SK-N-SH (cell line): ENCODE results near the gene MBNL2. TPM values are rescaled to one million over a fixed set of nuclear protein-coding genes. Genes with fewer than 3 reads are reported as not detected.

Experiments used
- CTCF ChIA-PET: fragments of 300-600, 350-600 bp; formaldehyde crosslinking; extraction: SDS; loops from one replicate; lab custom pipeline; 2021; lab: Yijun Ruan, JAX
- POLR2A ChIA-PET: fragments of 350-600 bp; sonication (Branson Sonifier 250); formaldehyde crosslinking; extraction: SDS; loops from one replicate; lab custom pipeline; 2020; ENCODE audit warnings: antibody characterized with exemption, inconsistent platforms; lab: Yijun Ruan, JAX
- DNase-seq: peaks from one replicate; pipeline ENCODE4 v3.0.0; 2012
- H2AFZ ChIP-seq: fragments of 200-600 bp; sonication (generic); 2 replicates; pipeline ENCODE4 v1.8.1; 2016; ENCODE audit warnings: antibody characterized with exemption, mild to moderate bottlenecking, low read depth
- H3F3A ChIP-seq: fragments of 200-600 bp; sonication (generic); replicated peaks from 2 replicates; pipeline ENCODE3; 2016; ENCODE audit warnings: antibody characterized with exemption, mild to moderate bottlenecking; ENCODE audit not compliant: insufficient read depth
- H3K27ac ChIP-seq, 2 experiments: fragments of 200-500 bp in 1 of 2; fragments of 200-600 bp in 1 of 2; sonication (Bioruptor generic) in 1 of 2; sonication (generic), shearing (Covaris generic) in 1 of 2; 2 replicates each; pipeline versions ENCODE4 v1.5.1 to v1.6.1; 2014 to 2016; ENCODE audit warnings: low read depth in 2 of 2, inconsistent platforms in 1 of 2, low read length in 1 of 2, mild to moderate bottlenecking in 1 of 2, mixed read lengths in 1 of 2
- H3K27me3 ChIP-seq: fragments of 200-600 bp; sonication (generic), shearing (Covaris generic); 2 replicates; pipeline ENCODE4 v1.6.1; 2016; ENCODE audit warnings: mixed run types; ENCODE audit not compliant: insufficient read depth
- H3K36me3 ChIP-seq, 2 experiments: fragments of 200-500 bp in 1 of 2; fragments of 200-600 bp in 1 of 2; sonication (Bioruptor generic) in 1 of 2; sonication (generic) in 1 of 2; replicated peaks in 1 of 2; 2 replicates each; pipeline versions ENCODE3 to v1.5.1; 2014 to 2016; ENCODE audit warnings: low read length in 1 of 2, mild to moderate bottlenecking in 1 of 2; ENCODE audit not compliant: insufficient read depth in 2 of 2, control insufficient read depth in 1 of 2
- H3K4me1 ChIP-seq, 2 experiments: fragments of 200-500 bp in 1 of 2; fragments of 200-600 bp in 1 of 2; sonication (Bioruptor generic) in 1 of 2; sonication (generic), shearing (Covaris generic) in 1 of 2; 2 replicates each; pipeline versions ENCODE4 v1.5.1 to v1.6.1; 2014 to 2016; ENCODE audit warnings: low read depth in 1 of 2, low read length in 1 of 2, mixed run types in 1 of 2; ENCODE audit not compliant: insufficient read depth in 2 of 2, control insufficient read depth in 1 of 2
- H3K4me2 ChIP-seq: fragments of 200-600 bp; sonication (generic), shearing (Covaris generic); 2 replicates; pipeline ENCODE4 v1.6.1; 2017; ENCODE audit warnings: mixed run types
- H3K4me3 ChIP-seq, 2 experiments: fragments of 200-500 bp in 1 of 2; fragments of 200-600 bp in 1 of 2; sonication (Bioruptor generic) in 1 of 2; sonication (generic), shearing (Covaris generic) in 1 of 2; 2 replicates each; pipeline versions ENCODE4 v1.5.1 to v1.8.1; 2014 to 2016; ENCODE audit warnings: low read depth in 2 of 2, inconsistent platforms in 1 of 2, low read length in 1 of 2, mild to moderate bottlenecking in 1 of 2, mixed read lengths in 1 of 2, moderate library complexity in 1 of 2
- H3K79me2 ChIP-seq: fragments of 200-600 bp; sonication (generic); 2 replicates; pipeline ENCODE4 v1.8.1; 2017; ENCODE audit warnings: mild to moderate bottlenecking; ENCODE audit not compliant: insufficient read depth
- H3K9ac ChIP-seq: fragments of 200-600 bp; sonication (generic); 2 replicates; pipeline ENCODE4 v1.6.1; 2017; ENCODE audit warnings: mixed run types
- H3K9me2 ChIP-seq: fragments of 200-600 bp; sonication (generic); 2 replicates; pipeline ENCODE4 v1.6.1; 2017; ENCODE audit warnings: mixed run types
- H3K9me3 ChIP-seq: fragments of 200-600 bp; sonication (generic); 2 replicates; pipeline ENCODE4 v1.6.1; 2017; ENCODE audit warnings: mixed run types, mild to moderate bottlenecking, moderate library complexity
- H4K20me1 ChIP-seq: fragments of 200-600 bp; sonication (generic); 2 replicates; pipeline ENCODE4 v1.6.1; 2017; ENCODE audit warnings: mild to moderate bottlenecking, mixed run types; ENCODE audit not compliant: insufficient read depth
- EP300 ChIP-seq, 2 experiments: IDR thresholded peaks; 2 replicates each; pipeline versions ENCODE4 v1.4.0 to v1.6.1; 2012; ENCODE audit warnings: borderline replicate concordance in 1 of 2, low read depth in 1 of 2, low read length in 1 of 2
- FOXM1 ChIP-seq: IDR thresholded peaks from 2 replicates; pipeline ENCODE4 v1.4.0; 2012; ENCODE audit warnings: low read depth, mild to moderate bottlenecking
- GABPA ChIP-seq: IDR thresholded peaks from 2 replicates; pipeline ENCODE4 v1.4.0; 2012; ENCODE audit warnings: low read depth, mild to moderate bottlenecking
- GATA2 ChIP-seq: sonication (generic); formaldehyde crosslinking; IDR thresholded peaks from 2 replicates; pipeline ENCODE4 v1.5.0; 2020; ENCODE audit warnings: mild to moderate bottlenecking, missing genetic modification reagents
- IRF3 ChIP-seq: fragments of 150-350 bp; IDR thresholded peaks from 2 replicates; pipeline ENCODE4 v1.6.1; 2016; ENCODE audit warnings: mild to moderate bottlenecking, low read depth, low read length
- MEF2A ChIP-seq: IDR thresholded peaks from 2 replicates; pipeline ENCODE4 v1.4.0; 2012; ENCODE audit warnings: low read depth, borderline replicate concordance
- MXI1 ChIP-seq: IDR thresholded peaks from 2 replicates; pipeline ENCODE4 v1.6.1; 2012; ENCODE audit warnings: mild to moderate bottlenecking, low read depth, low read length, improper control_type of control experiment
- NFIC ChIP-seq: IDR thresholded peaks from 2 replicates; pipeline ENCODE4 v1.4.0; 2012; ENCODE audit warnings: borderline replicate concordance
- NRF1 ChIP-seq: IDR thresholded peaks from 2 replicates; pipeline ENCODE4 v1.6.1; 2012; ENCODE audit warnings: low read depth, mild to moderate bottlenecking, low read length
- PBX3 ChIP-seq: IDR thresholded peaks from 2 replicates; pipeline ENCODE4; 2012
- POLR2AphosphoS5 ChIP-seq: IDR thresholded peaks from 2 replicates; pipeline ENCODE4 v1.6.1; 2012; ENCODE audit warnings: low read depth, low read length
- RCOR1 ChIP-seq: fragments of 150-350 bp; IDR thresholded peaks from 2 replicates; pipeline ENCODE4 v1.6.1; 2017; ENCODE audit warnings: antibody characterized with exemption, low read length
- REST ChIP-seq: IDR thresholded peaks from 2 replicates; pipeline ENCODE4 v1.6.1; 2012; ENCODE audit warnings: mild to moderate bottlenecking, low read depth, low read length, moderate library complexity
- RFX5 ChIP-seq: IDR thresholded peaks from 2 replicates; pipeline ENCODE4 v1.6.1; 2012; ENCODE audit warnings: mild to moderate bottlenecking, improper control_type of control experiment, low read length
- SIN3A ChIP-seq: IDR thresholded peaks from 2 replicates; pipeline ENCODE4 v1.6.1; 2012; ENCODE audit warnings: low read depth, mild to moderate bottlenecking, low read length, moderate library complexity, borderline replicate concordance
- TCF12 ChIP-seq: IDR thresholded peaks from 2 replicates; pipeline ENCODE4 v1.4.0; 2012
- TEAD4 ChIP-seq: IDR thresholded peaks from 2 replicates; pipeline ENCODE4 v1.4.0; 2012; ENCODE audit warnings: mild to moderate bottlenecking, borderline replicate concordance; ENCODE audit not compliant: insufficient read depth
- USF2 ChIP-seq: fragments of 150-350 bp; IDR thresholded peaks from 2 replicates; pipeline ENCODE4 v1.6.1; 2017; ENCODE audit warnings: antibody characterized with exemption, low read length, low read depth, borderline replicate concordance
- WGBS: methylation state at CpG from one replicate; pipeline ENCODE4 v1.1.6; 2017; ENCODE audit warnings: low lambda C conversion rate; 5-methylcytosine and 5-hydroxymethylcytosine counted together
- polyA plus RNA-seq, 3 experiments: library from polyadenylated mRNA; depleted of rRNA; stranded (reverse); fragments of >200 nt; gene quantifications; 2 replicates each; pipeline ENCODE4 v1.2.3, GENCODE V29; 2012

MBNL2 gene
- polyA plus RNA-seq, 1 of the 3 experiments (the other 2 are of a cell fraction) = 24.5 TPM

- no peaks in the 10 kb centered on the region for H3K27me3 ChIP-seq
- no peak for DNase-seq
- ChIA-PET POLR2A (no interaction called here), CTCF (interaction anchor here (1.3 to 2.6 kb wide), 2 partner anchors 13 to 110 kb away, joined by 3 to 13 read pairs; no protein-coding TSS in a partner anchor)
- H3F3A ChIP-seq = peaks cover 14% of the 10 kb centered on the region
- H3K27ac ChIP-seq = no peak overlapping the region
- H3K9ac ChIP-seq = no peak overlapping the region
- no peaks in the 10 kb centered on the region for H3K9me3 ChIP-seq
- H3K4me3 ChIP-seq = no peak overlapping the region
- peaks cover 0 to 2% of the 10 kb centered on the region in 2 experiments; a peak in 2 of 4 replicates for H3K4me1 ChIP-seq
- no peak overlapping the region for H3K4me2 ChIP-seq
- H3K79me2 ChIP-seq = peaks cover 28% of the 10 kb centered on the region
- H3K36me3 ChIP-seq = no peaks in the 10 kb centered on the region
- no peaks in the 10 kb centered on the region for H4K20me1 ChIP-seq
- 100% methylated on average over 2 of the region's 2 CpGs for WGBS
- TF ChIP-seq SIN3A (no peak), IRF3 (no peak), GABPA (no peak), POLR2AphosphoS5 (no peak), RFX5 (no peak), FOXM1 (no peak), TEAD4 (no peak), EP300 (IDR thresholded peaks at IDR 0.05; ENCODE audit: borderline replicate concordance in 1 of 2, low read depth in 1 of 2, low read length in 1 of 2) (no peak), TCF12 (no peak), MEF2A (no peak), PBX3 (no peak), NFIC (no peak), MXI1 (no peak), REST (no peak), USF2 (no peak), NRF1 (no peak), RCOR1 (no peak), GATA2 (no peak)
- no peaks in the 10 kb centered on the region for H3K9me2 ChIP-seq
- no peak overlapping the region for H2AFZ ChIP-seq
These were observed 2.9 kb upstream of the MBNL2 start for GRCh38 chr13:97219226-97219625.
